Measurements from ENCODE around the gene LRP1.

LRP1 gene

DNA sequence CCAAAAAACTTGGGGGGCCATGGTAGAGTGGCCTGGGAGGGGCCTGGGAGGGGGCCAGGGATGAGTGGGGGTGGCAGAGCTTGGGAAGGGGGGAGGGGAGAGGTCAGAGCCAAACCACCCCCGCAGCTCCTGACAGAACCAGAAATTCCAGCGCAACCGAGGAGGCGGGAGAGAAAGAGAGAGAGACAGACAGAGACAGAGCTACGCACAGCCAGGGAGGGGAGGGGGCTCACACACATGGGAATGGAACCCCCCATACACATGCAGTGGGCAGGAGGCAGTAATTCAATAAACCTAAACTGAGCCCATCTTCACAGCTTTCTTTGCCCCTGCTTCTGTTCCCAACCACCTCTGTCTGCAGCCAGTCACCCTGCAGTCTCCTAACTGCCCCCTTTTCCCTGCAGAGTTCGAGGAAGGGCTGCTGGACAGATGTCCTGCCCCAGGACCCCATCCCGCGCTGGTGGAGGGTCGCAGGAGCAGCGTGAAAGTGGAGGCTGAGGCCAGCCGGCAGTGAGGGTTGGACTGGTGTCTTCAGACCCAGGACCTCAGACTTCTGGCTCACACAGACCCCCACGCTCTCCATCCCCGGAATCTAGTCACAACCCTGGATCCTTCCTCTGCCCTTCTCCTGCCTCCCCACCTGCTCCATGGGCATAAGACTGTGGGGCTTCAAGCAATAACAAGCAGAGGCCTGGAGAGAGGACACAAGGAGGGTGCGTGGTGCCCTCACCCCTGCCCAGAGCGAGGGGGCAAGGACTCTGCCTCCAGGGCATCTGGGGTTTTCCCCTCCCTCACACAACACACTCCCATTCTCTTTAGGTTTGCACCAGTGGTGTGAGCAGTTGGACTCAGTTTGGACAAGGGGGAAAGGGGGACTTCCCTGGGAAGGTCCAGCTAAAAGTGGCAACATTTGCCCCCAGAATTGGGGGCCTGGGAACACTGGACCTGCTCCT lies 33.8 kb upstream of the LRP1 start:
- no peak for DNase-seq

- DNase-seq = no peak
Observed at GRCh38 chr12:57095440-57095839, 32.8 kb upstream of the LRP1 start.

DNA sequence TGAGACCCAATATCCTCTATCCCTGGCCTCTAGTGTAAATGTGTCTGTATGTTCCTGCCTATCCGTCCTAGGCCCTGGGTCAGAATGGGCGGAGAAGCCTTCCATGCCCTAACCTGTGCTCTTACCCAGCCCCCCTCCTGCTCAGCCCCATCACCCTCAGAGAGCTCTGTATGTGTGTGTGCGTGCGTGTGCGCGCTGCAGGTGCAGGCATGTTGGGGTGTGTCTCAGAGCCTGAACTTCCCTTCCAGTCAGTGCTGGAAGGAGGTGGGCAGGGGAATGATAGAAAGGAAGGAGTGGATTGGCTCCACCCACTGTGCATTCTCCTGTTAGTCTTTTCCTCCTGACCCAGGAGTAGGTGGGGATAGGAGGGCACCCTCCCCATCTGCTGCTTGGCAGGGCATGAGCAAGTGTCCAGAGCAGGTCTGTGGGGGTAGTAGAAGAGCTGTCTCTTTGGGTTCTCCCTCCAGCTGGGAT lies 32.1 kb upstream of the LRP1 start:
- no peak for DNase-seq

DNA sequence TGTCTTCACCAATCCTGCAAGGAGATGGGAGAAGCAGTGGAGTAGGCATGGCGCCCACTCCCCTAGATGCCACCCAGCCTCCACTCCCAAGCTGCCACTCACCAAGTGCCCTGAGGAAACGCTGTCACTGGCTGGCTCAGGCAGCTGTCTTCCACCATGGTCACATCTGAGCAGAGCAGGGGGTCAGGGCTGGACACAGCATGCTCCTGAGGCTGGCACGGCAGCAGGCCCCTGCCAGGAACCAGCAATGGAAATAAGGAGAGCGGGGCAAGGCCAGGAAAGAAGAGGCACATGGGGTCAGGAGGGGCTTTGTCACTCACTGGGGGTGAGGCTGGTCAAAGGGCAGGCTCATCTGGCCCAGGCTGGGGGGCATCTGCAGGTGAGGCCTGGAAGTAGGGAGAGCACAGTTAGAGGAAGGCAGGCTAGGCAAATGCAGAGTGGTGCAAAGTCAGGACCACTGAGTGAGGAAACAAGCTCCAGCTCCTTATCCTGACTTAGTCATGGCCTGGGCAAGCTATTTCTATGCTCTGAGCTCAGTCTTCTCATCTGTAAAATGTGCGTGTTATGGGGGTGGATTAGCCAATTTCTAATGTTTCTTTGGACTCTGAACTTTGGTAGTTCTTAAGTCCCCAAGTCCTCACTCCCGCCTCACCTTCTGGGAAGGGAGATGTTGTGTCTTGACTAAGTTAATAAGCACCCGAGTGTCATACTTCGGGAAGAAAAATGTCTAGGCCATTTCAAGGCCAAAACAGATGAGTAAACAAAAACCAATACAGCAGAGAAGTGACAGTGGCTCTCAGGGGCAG lies 31.3 kb upstream of the LRP1 start:
- no peak for DNase-seq

DNA sequence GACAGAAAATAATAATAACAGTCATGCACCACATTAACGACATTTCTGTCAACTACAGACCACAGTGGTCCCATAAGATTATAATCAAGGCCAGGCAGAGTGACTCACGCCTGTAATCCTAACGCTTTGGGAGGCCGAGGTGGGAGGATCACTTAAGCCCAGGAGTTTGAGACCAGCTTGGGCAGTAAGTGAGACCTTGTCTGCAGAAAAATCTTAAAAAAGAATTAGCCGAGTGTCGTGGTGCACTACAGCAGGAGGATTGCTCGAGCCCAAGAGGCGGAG lies 30.8 kb upstream of the LRP1 start:
- no peak for DNase-seq

DNA sequence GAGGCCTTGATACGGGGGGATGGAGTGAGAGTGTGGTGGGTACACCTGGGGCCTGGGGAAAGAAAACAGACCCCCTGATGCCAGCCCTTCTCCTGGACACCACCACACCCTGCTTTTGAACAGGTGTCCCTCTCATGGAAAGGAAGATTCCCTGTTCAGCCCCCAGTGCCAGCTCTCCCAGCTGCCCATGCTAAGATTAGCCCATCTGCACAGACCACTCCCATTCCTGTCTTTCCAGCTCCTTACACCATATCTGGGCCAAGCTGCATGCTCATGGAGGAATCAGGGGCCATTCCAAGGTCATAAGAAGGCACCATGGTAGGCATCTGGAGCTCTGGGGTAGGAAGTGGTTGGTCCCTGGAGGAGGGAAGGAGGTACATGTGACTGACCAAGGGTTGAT lies 29.7 kb upstream of the LRP1 start:
- no peak for DNase-seq

DNA sequence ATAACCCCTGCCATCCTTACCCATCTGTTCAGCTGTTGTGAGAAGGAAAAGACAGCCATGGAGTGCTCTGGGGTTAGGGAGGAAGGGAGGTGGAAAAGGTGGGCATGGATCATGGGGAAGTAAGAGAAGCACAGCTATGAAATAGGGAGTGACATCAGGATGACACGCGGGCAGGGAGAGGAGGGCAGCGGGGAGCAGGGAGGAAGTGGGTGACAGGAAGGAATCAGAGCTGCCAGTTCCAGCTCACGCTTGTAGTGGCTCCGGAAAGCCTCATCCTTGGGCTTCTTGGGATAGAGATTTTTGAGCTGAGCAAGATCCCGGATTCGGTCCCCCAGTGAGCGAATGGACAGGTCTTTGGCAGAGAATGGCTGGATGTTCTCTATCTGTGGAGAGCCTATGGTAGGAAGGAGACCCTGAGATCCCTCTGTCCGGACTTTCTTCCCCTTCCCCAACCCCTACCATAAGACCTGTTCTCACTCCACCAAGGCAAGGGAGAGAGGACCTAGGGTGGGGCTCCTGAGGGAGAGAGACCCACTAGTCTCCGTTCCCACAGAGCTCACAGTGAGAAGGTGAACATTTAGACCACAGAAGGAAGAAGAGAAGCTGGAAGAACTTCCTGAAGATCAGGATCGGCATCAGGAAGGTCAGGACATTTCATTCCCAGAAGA lies 29.1 kb upstream of the LRP1 start:
- DNase-seq = no peak

GRCh38 chr12:57099766-57100165 lies 28.5 kb upstream of the LRP1 start:
- DNase-seq = no peak

DNA sequence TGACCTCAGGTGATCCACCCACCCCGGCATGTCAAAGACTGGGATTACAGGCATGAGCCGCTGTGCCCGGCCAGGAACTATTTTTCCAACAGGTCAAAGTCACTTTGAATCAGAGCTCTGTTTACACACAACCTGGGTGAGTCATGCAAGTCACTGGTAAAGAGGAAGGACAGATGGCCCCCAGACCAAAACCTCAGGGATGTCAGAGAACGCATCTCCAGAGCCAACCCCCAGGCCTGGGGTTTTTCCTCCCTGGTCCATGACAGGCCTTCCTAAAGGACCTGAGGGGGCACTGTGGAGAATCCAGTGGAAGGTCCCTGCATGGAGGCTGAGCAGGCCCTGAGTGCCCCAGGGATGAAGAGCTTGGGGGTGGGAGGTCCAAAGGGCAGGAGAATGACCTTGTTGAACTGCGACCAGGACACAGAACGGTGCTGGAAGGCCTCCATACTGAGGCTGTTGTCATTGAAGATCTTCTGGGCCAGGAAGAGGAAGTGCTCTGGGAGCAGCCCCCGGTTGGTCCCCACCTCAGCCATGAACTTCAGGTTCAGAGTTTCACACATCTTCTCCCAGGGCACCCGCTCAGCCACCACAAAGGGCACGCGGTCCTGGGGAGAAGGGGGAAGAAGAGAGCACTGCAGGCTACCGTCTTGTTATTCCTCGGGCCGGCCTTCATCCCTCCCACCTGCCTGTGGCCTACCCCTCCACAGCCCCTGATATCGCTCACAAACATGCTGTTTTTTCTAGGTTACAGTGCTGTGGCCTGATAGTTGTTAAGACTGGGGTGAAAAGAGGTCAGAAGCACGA lies 26.2 kb upstream of the LRP1 start:
- no peak for DNase-seq

DNA sequence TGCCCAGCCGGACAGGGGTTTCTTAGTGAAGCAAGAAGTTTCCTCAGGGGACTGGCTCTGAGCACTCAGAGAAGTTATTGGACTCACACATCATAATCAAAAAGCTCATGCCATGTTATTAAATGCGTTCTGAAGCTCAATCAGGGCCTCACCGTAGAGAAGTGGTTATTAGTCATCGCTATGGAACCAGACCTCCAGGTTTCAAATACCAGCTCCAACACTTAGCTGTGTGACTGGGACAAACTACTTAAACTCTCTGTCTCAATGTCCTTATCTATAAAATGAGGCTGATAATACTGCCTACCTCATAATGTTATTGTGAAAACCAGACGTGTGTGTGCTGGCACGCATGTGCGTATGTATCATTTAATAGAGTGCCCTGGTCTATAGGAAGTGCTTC lies 24.4 kb upstream of the LRP1 start:
- DNase-seq = no peak

DNA sequence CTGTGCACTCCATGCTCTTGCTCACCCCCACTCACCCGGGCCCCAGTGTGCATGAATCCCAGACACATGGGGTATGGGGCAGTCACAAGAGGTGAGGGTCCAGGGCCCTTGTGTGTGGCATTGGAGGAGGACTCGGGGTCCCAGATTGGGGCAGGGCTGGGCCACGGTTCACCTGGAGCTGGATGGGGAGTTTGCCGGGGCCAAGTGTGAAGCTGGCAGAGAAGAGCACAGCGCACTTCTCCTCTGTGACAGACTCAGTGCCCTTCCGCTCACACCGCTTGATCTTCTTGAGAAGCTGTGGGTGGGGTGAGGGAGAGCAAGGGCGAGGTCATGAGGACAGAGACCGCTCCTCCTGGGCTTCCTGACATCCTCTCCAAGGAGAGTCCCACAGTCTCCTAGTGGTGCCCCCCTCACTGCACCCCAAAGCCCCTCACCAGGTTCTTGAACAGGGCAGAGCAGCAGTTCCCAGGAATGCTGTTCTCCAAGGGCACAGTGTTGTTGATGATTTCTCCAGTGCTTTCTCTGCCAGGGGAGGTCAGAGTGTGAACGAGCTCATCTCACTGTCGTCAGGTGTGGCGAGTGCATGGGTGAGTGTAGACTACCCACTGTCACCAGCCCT lies 23.9 kb upstream of the LRP1 start:
- no peak for DNase-seq

GRCh38 chr12:57105011-57105753 lies 23.1 kb upstream of the LRP1 start:
- DNase-seq = no peak

GRCh38 chr12:57106021-57106708 lies 22.1 kb upstream of the LRP1 start:
- no peak for DNase-seq

DNA sequence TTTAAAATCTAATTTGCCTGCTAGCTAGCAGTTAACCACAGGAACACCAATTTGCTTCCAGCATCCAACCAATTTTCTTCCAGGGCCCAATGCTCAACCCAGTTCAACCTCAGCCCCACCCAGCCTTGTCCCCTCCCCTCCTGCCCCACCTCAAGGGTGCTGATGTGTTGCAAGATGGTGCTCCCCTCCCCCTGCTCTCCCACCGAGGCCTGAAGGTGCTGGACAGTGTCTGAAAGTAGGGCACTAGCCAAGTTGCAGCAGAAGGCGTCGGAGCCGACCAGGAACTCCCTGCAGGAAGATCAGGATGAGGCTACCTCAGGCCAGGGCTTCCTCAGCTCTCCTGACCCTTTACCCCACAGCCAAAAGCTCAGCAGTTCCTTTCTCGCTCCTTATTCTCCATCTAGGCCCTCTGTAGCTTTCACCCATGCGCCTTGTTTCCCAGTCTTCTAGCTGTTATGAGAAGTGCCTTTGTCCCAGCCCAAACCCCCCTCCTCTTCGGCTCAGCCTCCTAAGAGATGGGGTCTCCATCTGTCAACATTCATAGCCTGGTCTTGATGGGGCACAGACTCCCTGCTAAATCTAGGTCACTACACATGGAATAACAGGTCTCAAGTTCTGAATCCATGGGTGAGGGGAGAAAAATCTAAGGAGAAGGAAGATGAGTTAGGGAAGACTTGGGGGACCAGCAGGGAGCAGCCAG lies 20.7 kb upstream of the LRP1 start:
- DNase-seq = no peak

DNA sequence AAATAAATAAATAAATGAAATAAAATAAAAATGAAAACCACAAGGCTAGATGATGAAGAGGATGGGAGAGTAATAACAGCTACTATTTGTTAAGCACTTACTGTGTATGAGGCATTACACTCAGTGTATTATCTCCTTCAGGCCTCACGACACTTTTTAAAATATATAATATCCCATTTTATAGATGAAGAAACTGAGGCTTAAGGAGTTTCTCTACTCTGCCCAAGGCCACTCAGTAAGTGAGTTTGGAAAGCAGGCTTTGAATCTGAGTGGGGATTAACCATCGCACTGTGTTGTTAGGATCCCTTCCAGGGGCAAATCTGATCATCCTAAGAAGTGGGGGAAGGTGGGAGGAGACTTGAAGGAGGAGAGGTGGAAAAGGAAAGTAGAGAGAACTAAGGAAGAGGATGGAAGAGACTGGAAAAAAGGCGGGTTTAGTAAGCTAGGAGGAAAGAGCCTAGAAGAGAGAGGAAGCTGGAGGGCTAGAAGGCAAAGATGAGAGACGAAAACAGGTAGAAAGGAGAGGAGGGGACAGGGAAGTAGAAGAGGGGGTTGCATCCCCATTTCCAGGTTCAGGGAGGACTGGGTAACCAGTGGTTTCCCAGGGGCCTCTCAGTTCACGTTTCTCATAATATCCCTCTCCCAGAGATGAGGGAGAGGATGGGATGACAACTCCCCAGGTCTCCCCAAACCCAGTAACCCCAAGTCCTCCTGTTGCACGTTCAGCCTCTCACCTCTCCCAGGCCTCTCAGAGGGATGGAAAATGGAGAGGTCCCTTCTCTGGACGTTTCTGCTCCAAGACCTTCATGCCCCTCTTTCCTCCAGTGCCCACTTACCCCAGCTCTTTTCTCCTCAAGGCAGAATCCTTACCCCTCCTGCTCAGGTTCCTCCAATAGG lies 18.8 kb upstream of the LRP1 start:
- no peak for DNase-seq

- peak; percentile 46 for DNase-seq
Observed at GRCh38 chr12:57110104-57111030, 17.9 kb upstream of the LRP1 start.

- DNase-seq = peak; percentile 75
Observed at GRCh38 chr12:57111031-57111734, 17.1 kb upstream of the LRP1 start, which contains the start of gene STAT6. Gene STAT6, minus strand, starts transcription at chr12:57111362. Its CDS starts 3,084 bp downstream, at chr12:57108278.

All from activated effector memory CD4-positive, alpha-beta T cell treated with Interleukin-2 at 50 U/mL for 16 hours (primary cell).